HepG2 (cell line): ENCODE results near the gene CROCC. TPM values are rescaled to one million over a fixed set of nuclear protein-coding genes. Genes with fewer than 3 reads are reported as not detected.
A peak's percentile ranks its signal among the peaks of the same experiment; 100 is the strongest.
"Not testable (repeated sequence)": the region's sequence is repeated elsewhere in the genome, so short reads cannot be mapped to it uniquely, and the experiment has no call there.

Experiments
- ATAC-seq: fragments of 200-7000 bp; cut with Tn5 transposase; 3 replicates; pipeline ENCODE4 v1.9.1; 2020; ENCODE audit warnings: mild to moderate bottlenecking, moderate library complexity
- BruUV-seq: library from RNA; stranded (reverse); fragments of 400-500 nt; replicated peaks from 2 replicates; lab custom pipeline; 2021; lab: Mats Ljungman, UMichigan
- CTCF ChIA-PET: fragments of 300-600 bp; formaldehyde crosslinking; extraction: SDS; loops from one replicate; lab custom pipeline; 2021; ENCODE audit warnings: low total read pairs, inconsistent platforms, low intra/inter-chr PET ratio; lab: Yijun Ruan, JAX
- POLR2A ChIA-PET: fragments of 350-600 bp; sonication (Branson Sonifier 250); formaldehyde crosslinking; loops from one replicate; lab custom pipeline; 2020; ENCODE audit warnings: antibody characterized with exemption, inconsistent platforms; lab: Yijun Ruan, JAX
- DNase-seq: peaks from one replicate; pipeline ENCODE4 v3.0.0-alpha.2; 2015; ENCODE audit warnings: low spot score
- FAIRE-seq: peaks from 3 replicates; lab custom pipeline; 2011; peaks lifted over from hg19 to GRCh38; lab: Jason Lieb, UNC
- H2AFZ ChIP-seq: one replicate; pipeline ENCODE4 v1.6.1; 2011; ENCODE audit warnings: low read length, inconsistent platforms
- H3K27ac ChIP-seq: fragments of 300-600 bp; 3 replicates; pipeline ENCODE4 v1.8.0; 2011; ENCODE audit warnings: mixed run types, mild to moderate bottlenecking, mixed read lengths, low read length, inconsistent platforms; ENCODE audit not compliant: insufficient read depth; ENCODE audit errors: extremely low read length
- H3K27me3 ChIP-seq, 2 experiments: fragments of 200-600 bp in 1 of 2; 2 replicates in 1 of 2; 3 replicates in 1 of 2; pipeline versions ENCODE4 v1.6.0 to v1.8.0; 2011; ENCODE audit warnings: low read length in 2 of 2, mild to moderate bottlenecking in 2 of 2, moderate library complexity in 2 of 2, inconsistent platforms in 1 of 2; ENCODE audit not compliant: insufficient read depth in 2 of 2, control insufficient read depth in 1 of 2
- H3K36me3 ChIP-seq, 2 experiments: fragments of 200-600 bp in 1 of 2; replicated peaks in 1 of 2; 2 replicates in 1 of 2; 3 replicates in 1 of 2; pipeline versions ENCODE4 v1.5.1 to v1.8.0; 2011; ENCODE audit warnings: low read length in 2 of 2, inconsistent platforms in 1 of 2; ENCODE audit not compliant: insufficient read depth in 2 of 2, control insufficient read depth in 1 of 2
- H3K4me1 ChIP-seq: 2 replicates; pipeline ENCODE4 v1.5.1; 2012; ENCODE audit warnings: low read length, inconsistent platforms; ENCODE audit not compliant: insufficient read depth
- H3K4me2 ChIP-seq: 2 replicates; pipeline ENCODE4 v1.6.0; 2011; ENCODE audit warnings: low read depth, low read length, inconsistent platforms
- H3K4me3 ChIP-seq, 3 experiments: fragments of 200-600 bp in 1 of 3; sonication (generic), shearing (Covaris generic) in 1 of 3; replicated peaks in 1 of 3; 2 replicates each; pipeline ENCODE4 v1.5.1; 2011 to 2016; ENCODE audit warnings: low read length in 3 of 3, inconsistent platforms in 2 of 3, low read depth in 2 of 3, mild to moderate bottlenecking in 2 of 3, control low read depth in 1 of 3, mixed read lengths in 1 of 3; ENCODE audit not compliant: insufficient read depth in 1 of 3
- H3K79me2 ChIP-seq: one replicate; pipeline ENCODE4 v1.6.1; 2011; ENCODE audit warnings: low read length, inconsistent platforms; ENCODE audit not compliant: insufficient read depth
- H3K9ac ChIP-seq: 2 replicates; pipeline ENCODE4 v1.6.0; 2011; ENCODE audit warnings: mild to moderate bottlenecking, low read depth, low read length, inconsistent platforms; ENCODE audit not compliant: insufficient read depth
- H3K9me3 ChIP-seq: 2 replicates; pipeline ENCODE4 v1.5.1; 2012; ENCODE audit warnings: mild to moderate bottlenecking, low read length
- H4K20me1 ChIP-seq: 2 replicates; pipeline ENCODE4 v1.6.0; 2011; ENCODE audit warnings: inconsistent platforms, mild to moderate bottlenecking, low read length, moderate library complexity; ENCODE audit not compliant: insufficient read depth
- ZMYM3 ChIP-seq: sonication (generic); formaldehyde crosslinking; IDR thresholded peaks from 2 replicates; pipeline ENCODE4 v1.5.1; 2020; ENCODE audit warnings: mild to moderate bottlenecking, missing genetic modification reagents
- ZNF230 ChIP-seq: sonication (generic); formaldehyde crosslinking; IDR thresholded peaks from 2 replicates; pipeline ENCODE4 v1.4.0; 2020; ENCODE audit warnings: mild to moderate bottlenecking, missing genetic modification reagents
- WGBS: methylation state at CpG from one replicate; pipeline ENCODE4 v1.1.6; 2017; ENCODE audit warnings: low lambda C conversion rate; 5-methylcytosine and 5-hydroxymethylcytosine counted together
- in situ Hi-C: cut with HindIII; loops from 2 replicates; pipeline ENCODE4 v1.10.0; 2017; ENCODE audit warnings: low pct_unique_long_range_greater_than_20kb; ENCODE audit not compliant: extremely low pct_ligation_motif_present
- intact Hi-C: fragments of 100-400 bp; cut with micrococcal nuclease; formaldehyde crosslinking; loops from one replicate; pipeline ENCODE4 v1.10.0; 2022; ENCODE audit not compliant: unreplicated experiment
- polyA plus RNA-seq, 8 experiments: library from polyadenylated mRNA; depleted of rRNA in 3 of 8; stranded (reverse) in 7 of 8; unstranded in 1 of 8; fragments of >200 nt; fragmentation: Illumina TruSeq in 4 of 8; extraction: Trizol in 4 of 8; gene quantifications; 2 replicates each; pipeline versions ENCODE4 v1.2.1 to v1.2.3, GENCODE V29; 2011 to 2016; ENCODE audit warnings: low read depth in 4 of 8, missing spikeins in 1 of 8, mixed read lengths in 1 of 8; ENCODE audit not compliant: insufficient read depth in 1 of 8
- total RNA-seq, 5 experiments: library from RNA; depleted of rRNA; stranded (reverse); fragments of >200 nt; fragmentation: Illumina TruSeq; extraction: Trizol; gene quantifications; 2 replicates each; pipeline ENCODE4 v1.2.3, GENCODE V29; 2016; ENCODE audit warnings: low read depth in 1 of 5

Gene CROCC
- total and polyA plus RNA-seq, 2 of the 13 experiments (the other 11 are each of a cell fraction or from before 2014, with no cell fraction given), result 7.8 to 15.5 TPM

GRCh38 chr1:16921391-16922185 lies at the start of gene CROCC (continued):
- TF ChIP-seq ZMYM3 (CRISPR knock-in tag), result peak; percentile 51; the same call in 1 of the 2 replicates
- TF ChIP-seq ZNF230 (CRISPR knock-in tag), result no peak
- TF ChIP-seq, all 625 proteins: peak for 4

- peak; percentile 74 for ATAC-seq
- H4K20me1 ChIP-seq, in situ Hi-C loops, H3K36me3 ChIP-seq, H3K9me3 ChIP-seq, CTCF ChIA-PET, H3K4me2 ChIP-seq, H3K4me3 ChIP-seq, H3K27me3 ChIP-seq, H3K4me1 ChIP-seq, H3K79me2 ChIP-seq, POLR2A ChIA-PET, DNase-seq, H2AFZ ChIP-seq, intact Hi-C loops, H3K27ac ChIP-seq, H3K9ac ChIP-seq, BruUV-seq, FAIRE-seq: not testable (repeated sequence)
- WGBS, result 87% methylated on average over 47 of the region's 66 CpGs
Measured at GRCh38 chr1:16872152-16873075, 49.3 kb upstream of the CROCC start.

GRCh38 chr1:16873076-16873879 lies 48.5 kb upstream of the CROCC start:
- POLR2A ChIA-PET, BruUV-seq, H3K4me2 ChIP-seq, H3K27me3 ChIP-seq, H3K4me1 ChIP-seq, in situ Hi-C loops, DNase-seq, H3K9me3 ChIP-seq, intact Hi-C loops, H3K36me3 ChIP-seq, CTCF ChIA-PET, H4K20me1 ChIP-seq, FAIRE-seq, H3K9ac ChIP-seq, ATAC-seq, H3K4me3 ChIP-seq, H3K79me2 ChIP-seq, H2AFZ ChIP-seq, H3K27ac ChIP-seq: not testable (repeated sequence)
- 88% methylated on average over 44 of the region's 52 CpGs for WGBS
